Natural killer cell (primary cell): ENCODE measurements around the gene RREB1. TPM values are rescaled to one million over a fixed set of nuclear protein-coding genes. Genes with fewer than 3 reads are reported as not detected.

Source experiments
- ATAC-seq, 3 donors: fragments of 150-1000 bp in 2 of 3; fragments of 200-7000 bp in 1 of 3; cut with Tn5 transposase; 1 replicate in 1 of 3; 2 replicates in 2 of 3; pipeline ENCODE4 v1.10.0; 2021; ENCODE audit warnings: mild to moderate bottlenecking in 2 of 3, moderate library complexity in 2 of 3
- DNase-seq, 2 donors: peaks; one replicate each; pipeline versions ENCODE4 v3.0.0 to v3.0.0-alpha.2; 2013 to 2021; ENCODE audit warnings: mixed read lengths in 1 of 2
- H3K27ac ChIP-seq: one replicate; pipeline ENCODE4 v1.5.1; 2013; ENCODE audit warnings: mild to moderate bottlenecking, low read length
- H3K27me3 ChIP-seq: one replicate; pipeline ENCODE4 v1.6.1; 2013; ENCODE audit warnings: low read length; ENCODE audit not compliant: control insufficient read depth, insufficient read depth
- H3K36me3 ChIP-seq: one replicate; pipeline ENCODE4 v1.6.1; 2013; ENCODE audit warnings: low read length; ENCODE audit not compliant: control insufficient read depth, insufficient read depth
- H3K4me1 ChIP-seq: one replicate; pipeline ENCODE4 v1.6.1; 2013; ENCODE audit warnings: low read length; ENCODE audit not compliant: control insufficient read depth, insufficient read depth
- H3K4me3 ChIP-seq: one replicate; pipeline ENCODE4 v1.5.1; 2013; ENCODE audit warnings: low read length
- H3K9me3 ChIP-seq: one replicate; pipeline ENCODE4 v1.6.1; 2013; ENCODE audit warnings: low read length; ENCODE audit not compliant: control insufficient read depth, insufficient read depth
- H3K27ac Mint-ChIP-seq, 2 donors: one replicate each; pipeline ENCODE4 v1.8.0; 2022; ENCODE audit warnings: mild to moderate bottlenecking in 2 of 2, mixed read lengths in 2 of 2, moderate library complexity in 1 of 2
- H3K27me3 Mint-ChIP-seq, 2 donors: one replicate each; pipeline ENCODE4 v1.8.0; 2022; ENCODE audit warnings: low read depth in 2 of 2, mixed read lengths in 2 of 2
- H3K36me3 Mint-ChIP-seq: one replicate; pipeline ENCODE4 v1.8.0; 2022; ENCODE audit warnings: mixed read lengths
- H3K4me1 Mint-ChIP-seq, 2 donors: one replicate each; pipeline ENCODE4 v1.8.0; 2022; ENCODE audit warnings: mixed read lengths in 2 of 2
- H3K4me3 Mint-ChIP-seq: one replicate; pipeline ENCODE4 v1.8.0; 2022; ENCODE audit warnings: mild to moderate bottlenecking, moderate library complexity, mixed read lengths
- H3K9me3 Mint-ChIP-seq, 2 donors: one replicate each; pipeline ENCODE4 v1.8.0; 2022; ENCODE audit warnings: mixed read lengths in 2 of 2
- CTCF ChIP-seq: fragments of 200-600 bp; IDR thresholded peaks from one replicate; pipeline ENCODE4 v1.8.0; 2022; ENCODE audit warnings: antibody characterized with exemption
- WGBS: methylation state at CpG from one replicate; pipeline ENCODE4 v1.1.7; 2013; ENCODE audit warnings: missing lambda C conversion rate; ENCODE audit not compliant: insufficient coverage; 5-methylcytosine and 5-hydroxymethylcytosine counted together
- intact Hi-C: fragments of 100-400 bp; cut with micrococcal nuclease; formaldehyde crosslinking; loops from one replicate; pipeline ENCODE4 v1.14.2; 2022
- total RNA-seq, 4 donors: library from RNA; stranded (reverse); fragments of 120-200 nt in 1 of 4; gene quantifications; one replicate each; pipeline versions ENCODE4 v1.2.3 to v1.2.4, GENCODE V29; 2013 to 2022

RREB1 gene
- total RNA-seq, 3 donors from 2014 or later (not counting 1 experiment from before 2014, with no cell fraction given) = 42.2 to 51.8 (median 44.0) TPM

GRCh38 chr6:7159790-7160525 lies 52.2 kb downstream of the RREB1 start:
- 98% methylated on average over 4 of the region's 4 CpGs for WGBS
- intact Hi-C loops = no loop called here
- DNase-seq (no peak), ATAC-seq (no peak)
- peaks cover 59 to 67% of the 10 kb centered on the region in 2 donors for H3K4me1 Mint-ChIP-seq
- H3K9me3 ChIP-seq = no peaks in the 10 kb centered on the region
- H3K9me3 Mint-ChIP-seq = no peaks in the 10 kb centered on the region
- no peaks in the 10 kb centered on the region for H3K27me3 Mint-ChIP-seq
- H3K36me3 Mint-ChIP-seq = no peaks in the 10 kb centered on the region
- peak overlapping the region in 1 of 2 donors; percentile 37 for H3K27ac Mint-ChIP-seq
- no peak overlapping the region for H3K4me3 ChIP-seq
- H3K4me1 ChIP-seq = peaks cover 22% of the 10 kb centered on the region
- no peak overlapping the region for H3K27ac ChIP-seq
- TF ChIP-seq CTCF = no peak
- H3K36me3 ChIP-seq = no peaks in the 10 kb centered on the region
- no peaks in the 10 kb centered on the region for H3K27me3 ChIP-seq
- no peak overlapping the region for H3K4me3 Mint-ChIP-seq

GRCh38 chr6:7161253-7161623 lies 53.5 kb downstream of the RREB1 start:
- H3K36me3 ChIP-seq = no peaks in the 10 kb centered on the region
- Mint-ChIP-seq H3K4me1 (peaks cover 57 to 63% of the 10 kb centered on the region in 2 donors), H3K9me3 (no peaks in the 10 kb centered on the region), H3K4me3 (no peak overlapping the region), H3K27me3 (no peaks in the 10 kb centered on the region), H3K27ac (no peak overlapping the region), H3K36me3 (no peaks in the 10 kb centered on the region)
- intact Hi-C loops = no loop called here
- TF ChIP-seq CTCF = no peak
- DNase-seq = no peak
- no peaks in the 10 kb centered on the region for H3K27me3 ChIP-seq
- ATAC-seq = no peak
- H3K4me1 ChIP-seq = peaks cover 11% of the 10 kb centered on the region
- no peak overlapping the region for H3K4me3 ChIP-seq
- H3K27ac ChIP-seq = no peak overlapping the region
- no peaks in the 10 kb centered on the region for H3K9me3 ChIP-seq

GRCh38 chr6:7161845-7162244 lies 54.1 kb downstream of the RREB1 start:
- Mint-ChIP-seq H3K27ac (no peak overlapping the region), H3K27me3 (no peaks in the 10 kb centered on the region), H3K36me3 (no peaks in the 10 kb centered on the region), H3K4me1 (peaks cover 57 to 59% of the 10 kb centered on the region in 2 donors), H3K4me3 (no peak overlapping the region), H3K9me3 (no peaks in the 10 kb centered on the region)
- DNase-seq = no peak
- no peak overlapping the region for H3K27ac ChIP-seq
- no peak for ATAC-seq
- no peak overlapping the region for H3K4me3 ChIP-seq
- intact Hi-C loops = no loop called here
- no peaks in the 10 kb centered on the region for H3K9me3 ChIP-seq
- 96% methylated on average over 4 of the region's 4 CpGs for WGBS
- H3K4me1 ChIP-seq = peaks cover 4% of the 10 kb centered on the region
- no peak for TF ChIP-seq CTCF
- no peaks in the 10 kb centered on the region for H3K27me3 ChIP-seq
- no peaks in the 10 kb centered on the region for H3K36me3 ChIP-seq

GRCh38 chr6:7163661-7164071 lies 55.9 kb downstream of the RREB1 start:
- Mint-ChIP-seq H3K4me3 (no peak overlapping the region), H3K36me3 (no peaks in the 10 kb centered on the region), H3K27me3 (no peaks in the 10 kb centered on the region), H3K27ac (no peak overlapping the region), H3K4me1 (peaks cover 51 to 54% of the 10 kb centered on the region in 2 donors), H3K9me3 (no peaks in the 10 kb centered on the region)
- no peak for TF ChIP-seq CTCF
- no peak overlapping the region for H3K4me3 ChIP-seq
- 70% methylated on average over 12 of the region's 12 CpGs for WGBS
- no peaks in the 10 kb centered on the region for H3K27me3 ChIP-seq
- intact Hi-C loops = no loop called here
- H3K36me3 ChIP-seq = no peaks in the 10 kb centered on the region
- DNase-seq (no peak), ATAC-seq (no peak)
- H3K27ac ChIP-seq = no peak overlapping the region
- H3K9me3 ChIP-seq = no peaks in the 10 kb centered on the region
- H3K4me1 ChIP-seq = no peaks in the 10 kb centered on the region
